HG02610 (cell line): ENCODE measurements around the gene SIK3.
A peak's percentile ranks its signal among the peaks of the same experiment; 100 is the strongest.

Experiments used
- ATAC-seq: cut with Tn5 transposase; IDR thresholded peaks from one replicate; pipeline ENCODE4 v1.9.1; 2021; ENCODE audit warnings: mild to moderate bottlenecking, moderate library complexity; ENCODE audit not compliant: unreplicated experiment

Gene SIK3

GRCh38 chr11:116932181-116932580, 166.0 kb downstream of the SIK3 start:
- ATAC-seq, result no peak

- ATAC-seq, result no peak
Observed at GRCh38 chr11:116931206-116931953, 166.8 kb downstream of the SIK3 start.

GRCh38 chr11:116930586-116930985, 167.6 kb downstream of the SIK3 start:
- no peak for ATAC-seq

GRCh38 chr11:116930177-116930576, 168.1 kb downstream of the SIK3 start:
- no peak for ATAC-seq

- no peak for ATAC-seq
Observed at GRCh38 chr11:116929414-116930090, 168.7 kb downstream of the SIK3 start.

- ATAC-seq, result no peak
Observed at GRCh38 chr11:116928845-116929244, 169.4 kb downstream of the SIK3 start.

- ATAC-seq, result peak; percentile 82
Observed at GRCh38 chr11:116928102-116928777, 170.0 kb downstream of the SIK3 start.

- ATAC-seq, result no peak
Observed at GRCh38 chr11:116927163-116927974, 170.9 kb downstream of the SIK3 start.

- no peak for ATAC-seq
Observed at GRCh38 chr11:116925050-116925449, 173.2 kb downstream of the SIK3 start.

- ATAC-seq, result no peak
Observed at GRCh38 chr11:116918925-116919655, 179.1 kb downstream of the SIK3 start.

GRCh38 chr11:116917632-116918031, 180.6 kb downstream of the SIK3 start:
- no peak for ATAC-seq

- no peak for ATAC-seq
Observed at GRCh38 chr11:116916886-116917285, 181.3 kb downstream of the SIK3 start.

- no peak for ATAC-seq
Observed at GRCh38 chr11:116916052-116916451, 182.2 kb downstream of the SIK3 start.

GRCh38 chr11:116913000-116913399, 185.2 kb downstream of the SIK3 start:
- ATAC-seq, result no peak

- no peak for ATAC-seq
Observed at GRCh38 chr11:116911976-116912734, 186.1 kb downstream of the SIK3 start.

- ATAC-seq, result no peak
Observed at GRCh38 chr11:116910847-116911246, 187.4 kb downstream of the SIK3 start.

- ATAC-seq, result no peak
Observed at GRCh38 chr11:116910378-116910777, 187.8 kb downstream of the SIK3 start.

- no peak for ATAC-seq
Observed at GRCh38 chr11:116909245-116909644, 189.0 kb downstream of the SIK3 start.

GRCh38 chr11:116906479-116906878, 191.7 kb downstream of the SIK3 start:
- ATAC-seq, result no peak

GRCh38 chr11:116903090-116903489, 195.1 kb downstream of the SIK3 start:
- ATAC-seq, result no peak
